NCI-H2107 (cell line): ENCODE data around the gene SPIRE1.
"Not testable (repeated sequence)": the region's sequence is repeated elsewhere in the genome, so short reads cannot be mapped to it uniquely, and the experiment has no call there.

Source experiments
- DNase-seq: peaks from one replicate; lab custom pipeline; 2025; lab: John Stamatoyannopoulos, UW

Gene SPIRE1

GRCh38 chr18:12552879-12553242 lies 105.0 kb downstream of the SPIRE1 start:
- no peak for DNase-seq

GRCh38 chr18:12551943-12552878 lies 105.7 kb downstream of the SPIRE1 start:
- DNase-seq: not testable (repeated sequence)

- DNase-seq: not testable (repeated sequence)
Measured at GRCh38 chr18:12551466-12551865, 106.4 kb downstream of the SPIRE1 start.

- DNase-seq: no peak
Measured at GRCh38 chr18:12543697-12544096, 114.2 kb downstream of the SPIRE1 start.

DNA sequence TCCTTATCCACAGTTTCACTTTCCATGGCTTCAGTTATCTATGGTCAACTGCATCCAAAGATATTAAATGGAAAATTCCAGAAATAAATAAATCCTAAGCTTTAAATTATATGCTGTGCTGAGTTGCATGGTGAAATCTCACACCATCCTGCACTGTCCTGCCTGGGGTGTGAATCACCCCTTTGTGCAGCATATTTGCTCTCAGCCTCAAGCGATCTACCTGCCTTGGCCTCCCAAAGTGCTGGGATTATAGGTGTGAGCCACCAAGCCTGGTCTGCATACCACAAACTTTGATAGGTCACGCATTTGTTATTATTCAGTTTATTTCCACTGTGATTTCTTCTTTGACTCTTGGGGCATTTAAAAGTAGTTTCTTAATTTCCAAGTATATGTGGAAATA lies 117.2 kb downstream of the SPIRE1 start:
- DNase-seq: no peak

DNA sequence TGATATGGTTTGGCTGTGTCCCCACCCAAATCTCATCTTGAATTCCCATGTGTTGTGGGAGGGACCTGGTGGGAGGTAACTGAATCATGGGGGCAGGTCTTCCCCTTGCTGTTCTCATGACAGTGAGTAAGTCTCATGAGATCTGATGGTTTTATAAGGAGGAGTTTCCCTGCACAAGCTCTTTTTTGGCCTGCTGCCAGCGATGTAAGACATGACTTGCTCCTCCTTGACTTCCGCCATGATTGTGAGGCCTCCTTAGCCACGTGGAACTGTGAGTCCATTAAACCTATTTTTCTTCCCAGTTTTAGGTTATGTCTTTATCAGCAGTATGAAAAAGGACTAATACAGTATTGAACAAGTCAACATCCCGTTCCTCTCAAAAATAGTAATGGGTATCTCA lies 118.7 kb downstream of the SPIRE1 start:
- not testable (repeated sequence) for DNase-seq

- DNase-seq: no peak
Measured at GRCh38 chr18:12534820-12535219, 123.1 kb downstream of the SPIRE1 start.

DNA sequence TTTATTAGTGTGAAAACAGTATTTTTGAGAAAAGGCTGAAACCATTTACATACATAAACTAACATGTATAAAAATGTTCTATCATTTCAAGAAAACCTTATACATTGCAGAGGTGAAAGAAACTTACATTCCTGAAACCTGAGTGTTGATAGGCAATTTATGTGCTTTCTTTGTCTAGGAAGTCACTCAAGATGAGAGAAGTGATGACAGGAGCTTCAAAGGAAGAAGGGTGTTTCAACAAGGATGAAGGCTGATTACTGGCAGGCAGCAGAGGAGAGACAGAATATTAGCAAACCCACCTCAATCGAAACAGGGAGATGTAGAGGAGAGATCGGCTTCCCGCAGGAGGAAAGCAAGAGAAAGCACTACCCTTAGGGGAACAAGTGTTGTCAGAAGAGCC lies 125.2 kb downstream of the SPIRE1 start:
- no peak for DNase-seq

DNA sequence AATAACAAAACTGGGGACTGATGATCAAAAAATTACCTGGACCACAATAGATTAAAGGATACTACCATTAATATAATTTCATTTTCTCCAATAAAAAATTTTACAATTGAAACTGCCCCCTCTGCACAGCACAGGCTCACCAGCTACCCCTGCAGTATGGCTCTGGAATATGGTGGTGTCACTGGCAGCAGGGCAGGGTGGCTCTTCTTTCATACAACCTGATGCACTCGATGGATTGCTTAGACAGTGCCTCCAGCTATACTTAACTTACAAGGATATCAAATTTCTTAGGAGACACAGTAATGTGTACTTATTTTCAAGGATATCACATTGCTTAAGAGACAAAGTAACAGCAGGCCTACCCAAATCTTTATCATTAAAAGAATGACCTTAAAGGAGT lies 126.2 kb downstream of the SPIRE1 start:
- no peak for DNase-seq

DNA sequence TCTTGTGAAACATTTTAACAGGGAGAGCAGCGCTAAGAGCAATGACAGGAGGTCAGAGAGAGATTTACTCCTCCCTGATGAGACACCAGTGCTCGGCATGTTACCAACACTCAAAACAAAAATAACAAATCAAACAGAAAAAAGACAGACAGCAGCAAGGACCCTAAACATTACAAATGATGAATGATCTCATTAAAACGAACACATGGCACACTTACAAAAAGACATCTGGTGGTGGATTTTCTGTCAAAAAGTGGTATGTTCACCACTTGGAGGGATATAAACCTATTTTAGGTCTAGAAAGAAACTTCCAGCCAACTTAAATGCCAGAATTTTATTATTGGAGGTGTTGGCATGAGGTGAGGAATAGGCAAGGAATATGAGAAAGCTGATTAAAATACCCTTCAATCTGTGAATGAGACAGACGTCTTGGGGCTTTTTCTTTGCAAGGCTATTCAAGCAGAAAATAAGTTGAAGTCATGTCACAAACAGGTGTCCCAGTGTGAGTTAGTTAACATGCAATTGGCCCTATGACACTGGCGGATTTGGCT lies 137.4 kb downstream of the SPIRE1 start:
- DNase-seq: no peak

- DNase-seq: no peak
Measured at GRCh38 chr18:12518832-12519531, 138.9 kb downstream of the SPIRE1 start.

GRCh38 chr18:12518326-12518725 lies 139.6 kb downstream of the SPIRE1 start:
- no peak for DNase-seq

DNA sequence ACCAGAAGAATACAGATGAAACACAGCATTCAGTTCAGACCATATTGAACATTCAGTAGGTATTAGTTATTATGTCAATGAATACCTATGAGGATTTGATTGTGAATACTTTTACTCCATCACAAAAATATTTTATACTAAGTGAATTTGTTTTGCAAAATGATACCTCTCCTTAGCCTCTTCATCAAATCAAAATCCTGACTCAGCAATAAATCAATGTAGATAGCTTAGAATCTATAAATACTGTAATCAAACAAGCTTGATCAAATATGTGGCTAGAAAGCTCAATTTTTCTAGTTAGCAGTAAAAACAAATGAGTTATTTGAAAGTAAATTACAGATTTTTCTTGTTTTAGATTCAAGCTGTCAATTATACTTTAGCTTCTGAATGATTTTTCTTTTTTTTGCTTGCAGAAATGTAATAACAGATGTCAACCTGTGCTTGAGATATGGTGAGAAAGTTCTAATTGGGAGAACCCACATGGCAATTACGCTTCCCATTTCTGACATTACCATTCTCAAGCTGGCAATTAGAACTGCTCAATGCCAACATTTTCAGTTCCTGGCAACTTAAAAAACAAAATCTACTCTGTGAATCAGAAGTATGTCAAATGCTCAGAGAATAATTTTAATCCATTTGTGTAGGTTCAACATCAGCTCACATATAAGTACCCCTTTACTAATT lies 140.6 kb downstream of the SPIRE1 start:
- no peak for DNase-seq

GRCh38 chr18:12516049-12516630 lies 141.8 kb downstream of the SPIRE1 start:
- DNase-seq: no peak

DNA sequence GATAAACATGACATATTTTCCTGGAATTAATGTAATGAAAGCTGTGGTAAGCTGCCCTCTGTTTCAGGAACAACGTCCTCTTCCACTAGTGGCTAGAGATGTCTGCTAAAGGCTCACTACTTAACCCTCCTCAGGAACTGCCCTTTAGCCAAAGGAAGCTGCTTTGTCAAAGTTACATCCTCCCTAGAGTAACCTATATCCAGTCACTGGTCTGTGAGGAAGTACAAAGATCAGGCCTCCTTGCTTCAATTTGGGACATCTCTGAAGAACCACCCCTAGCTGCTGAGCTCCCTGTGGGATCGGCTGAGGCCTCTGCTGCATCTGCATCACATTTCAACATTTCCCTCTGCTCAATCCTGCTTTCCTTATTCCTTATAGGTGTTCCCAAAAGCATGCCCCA lies 142.4 kb downstream of the SPIRE1 start:
- DNase-seq: no peak

GRCh38 chr18:12507007-12507406 lies 150.9 kb downstream of the SPIRE1 start:
- DNase-seq: no peak

GRCh38 chr18:12500986-12501385 lies 156.9 kb downstream of the SPIRE1 start:
- no peak for DNase-seq

- no peak for DNase-seq
Measured at GRCh38 chr18:12497839-12498238, 160.1 kb downstream of the SPIRE1 start.

DNA sequence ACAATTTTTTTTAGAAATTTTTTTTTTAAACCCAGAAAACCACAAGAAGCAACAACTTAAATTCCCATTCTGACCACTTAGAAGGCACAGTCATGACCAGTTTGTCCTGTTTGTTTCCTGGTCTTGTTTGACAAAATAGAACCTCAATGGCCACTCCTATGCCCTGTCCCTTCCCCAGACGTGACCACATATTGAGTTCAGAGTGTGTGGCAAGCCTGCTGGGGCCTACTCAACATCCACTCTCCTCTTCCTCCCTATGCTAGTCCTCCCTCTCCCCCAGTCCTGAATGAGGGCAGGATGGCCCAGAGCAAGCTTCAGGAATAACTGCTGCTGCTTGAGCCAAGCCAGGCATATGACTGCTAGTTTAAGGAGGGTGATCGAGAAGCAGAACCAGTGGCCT lies 160.6 kb downstream of the SPIRE1 start:
- DNase-seq: no peak

- no peak for DNase-seq
Measured at GRCh38 chr18:12492907-12493306, 165.0 kb downstream of the SPIRE1 start.

- no peak for DNase-seq
Measured at GRCh38 chr18:12491611-12492435, 166.1 kb downstream of the SPIRE1 start.
